ENCODE measurements around the gene CRYAB. TPM values are rescaled to one million over a fixed set of nuclear protein-coding genes. Genes with fewer than 3 reads are reported as not detected.

The CRYAB gene
- total RNA-seq, 4 donors from 2014 or later = 82.4 to 1,340 (median 304) TPM

- ATAC-seq (ENCODE audit: low FRiP score) (peak; percentile 95), DNase-seq (ENCODE audit: low spot score) (peak; percentile 88)
- TF ChIP-seq, protein P1, sequence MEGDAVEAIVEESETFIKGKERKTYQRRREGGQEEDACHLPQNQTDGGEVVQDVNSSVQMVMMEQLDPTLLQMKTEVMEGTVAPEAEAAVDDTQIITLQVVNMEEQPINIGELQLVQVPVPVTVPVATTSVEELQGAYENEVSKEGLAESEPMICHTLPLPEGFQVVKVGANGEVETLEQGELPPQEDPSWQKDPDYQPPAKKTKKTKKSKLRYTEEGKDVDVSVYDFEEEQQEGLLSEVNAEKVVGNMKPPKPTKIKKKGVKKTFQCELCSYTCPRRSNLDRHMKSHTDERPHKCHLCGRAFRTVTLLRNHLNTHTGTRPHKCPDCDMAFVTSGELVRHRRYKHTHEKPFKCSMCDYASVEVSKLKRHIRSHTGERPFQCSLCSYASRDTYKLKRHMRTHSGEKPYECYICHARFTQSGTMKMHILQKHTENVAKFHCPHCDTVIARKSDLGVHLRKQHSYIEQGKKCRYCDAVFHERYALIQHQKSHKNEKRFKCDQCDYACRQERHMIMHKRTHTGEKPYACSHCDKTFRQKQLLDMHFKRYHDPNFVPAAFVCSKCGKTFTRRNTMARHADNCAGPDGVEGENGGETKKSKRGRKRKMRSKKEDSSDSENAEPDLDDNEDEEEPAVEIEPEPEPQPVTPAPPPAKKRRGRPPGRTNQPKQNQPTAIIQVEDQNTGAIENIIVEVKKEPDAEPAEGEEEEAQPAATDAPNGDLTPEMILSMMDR (IDR thresholded peaks at IDR 0.05) = no peak
Measured at GRCh38 chr11:111870886-111871692, 40.5 kb downstream of the CRYAB start, which contains the start of gene ALG9. TSS of gene ALG9 (minus strand) at chr11:111871581. CDS start at chr11:111871482, 99 bp downstream.

DNA sequence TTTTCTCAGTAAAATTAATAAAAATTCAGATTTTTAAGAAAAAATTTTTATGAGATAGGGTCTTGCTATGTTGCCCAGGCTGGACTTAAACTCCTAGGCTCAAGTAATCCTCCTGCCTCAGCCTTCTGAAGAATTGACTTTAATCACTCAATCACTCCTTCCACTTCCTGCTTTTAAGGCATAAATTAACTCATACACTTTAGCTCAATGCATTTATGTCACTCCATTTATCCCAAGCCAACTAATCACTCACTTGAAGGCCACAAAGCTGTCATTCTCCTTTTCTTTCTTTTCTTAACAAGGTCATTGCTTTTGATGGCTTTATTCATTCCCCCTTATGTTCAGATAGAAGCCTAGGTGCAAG lies 41.1 kb downstream of the CRYAB start:
- ATAC-seq (ENCODE audit: low FRiP score) (no peak), DNase-seq (ENCODE audit: low spot score) (no peak)
- TF ChIP-seq, protein P1 (IDR thresholded peaks at IDR 0.05) = no peak

DNA sequence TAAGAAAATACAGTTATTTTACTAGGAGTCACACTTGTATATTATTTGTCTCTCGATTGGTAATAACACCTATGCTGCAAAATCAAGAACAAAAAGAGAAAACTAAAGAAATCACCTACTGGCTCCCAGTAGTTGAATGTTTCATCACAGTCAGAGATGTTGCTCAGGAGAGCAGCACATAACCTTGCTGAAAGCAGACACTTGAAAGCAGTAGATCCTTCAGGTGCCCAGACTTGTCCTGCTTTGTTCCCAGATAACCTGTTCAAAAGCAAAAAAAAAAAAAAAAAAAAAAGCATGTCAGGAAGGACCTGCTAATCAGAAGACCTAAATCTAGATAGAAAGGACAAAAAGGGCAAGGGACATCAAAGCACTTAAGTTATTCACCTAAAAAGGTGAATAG lies 41.5 kb downstream of the CRYAB start:
- DNase-seq (ENCODE audit: low spot score) (no peak), ATAC-seq (ENCODE audit: low FRiP score) (no peak)
- TF ChIP-seq, protein P1 (IDR thresholded peaks at IDR 0.05) = no peak

DNA sequence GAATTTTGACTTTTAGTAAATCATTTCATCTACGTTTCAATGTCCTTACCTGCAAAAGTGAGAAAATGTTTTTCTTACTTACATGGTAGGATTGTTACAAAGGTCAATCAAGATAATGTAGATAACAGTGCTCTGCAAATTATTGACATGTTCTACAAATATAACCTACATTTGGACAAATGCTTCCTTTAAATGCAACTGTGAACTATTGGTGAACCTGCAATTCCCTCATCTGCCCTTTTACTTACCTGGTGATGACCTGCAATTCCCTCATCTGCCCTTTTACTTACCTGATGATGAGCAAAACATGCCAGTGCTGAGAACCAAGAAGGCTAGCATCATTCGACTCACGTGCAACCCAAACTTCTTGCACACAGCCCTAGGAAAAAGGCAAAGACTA lies 51.3 kb downstream of the CRYAB start:
- ATAC-seq (ENCODE audit: low FRiP score) (no peak), DNase-seq (ENCODE audit: low spot score) (no peak)
- TF ChIP-seq, protein P1 (IDR thresholded peaks at IDR 0.05) = no peak

Small RNAs within 50 kb of the gene (small RNA-seq; reads per million reads assigned to genes)
- gene C11orf52 = not detected
- not detected for gene GNG5P3
- gene RNA5SP351 = not detected
- 0.39 reads per million for gene RPL37AP8

Other genes with a start within 250 kb of the CRYAB start
- gene PPP2R1B, start 145.4 kb downstream of the CRYAB start, total RNA-seq = 100 to 1,000 TPM in 2 of 4 donors, 10 to 100 TPM in 2; 30.9 to 139 (median 78.8) TPM
- 100 to 1,000 TPM in 1 of 4 donors, 10 to 100 TPM in 3; 21.0 to 168 (median 34.7) TPM for gene ALG9, start 40.2 kb downstream of the CRYAB start, total RNA-seq
- 1 to 10 TPM; 1.1 to 2.7 (median 1.6) TPM for gene FDXACB1, start 32.6 kb downstream of the CRYAB start, total RNA-seq
- gene CFAP68, start 32.2 kb downstream of the CRYAB start, total RNA-seq = 10 to 100 TPM; 12.2 to 40.0 (median 20.2) TPM
- gene HSPB2, start 964 bp upstream of the CRYAB start, total RNA-seq = 1 to 10 TPM in 2 of 4 donors, not detected in 2; 3.1 to 4.6 TPM
- 1 to 10 TPM in 3 of 4 donors, not detected in 1; 3.4 to 7.9 (median 7.5) TPM for gene C11orf52, start 7.1 kb upstream of the CRYAB start, total RNA-seq
- gene DIXDC1, start 25.6 kb upstream of the CRYAB start, total RNA-seq = 10 to 100 TPM; 36.4 to 79.3 (median 40.7) TPM
- 10 to 100 TPM; 20.5 to 61.6 (median 36.1) TPM for gene DLAT, start 113.6 kb upstream of the CRYAB start, total RNA-seq
- 1 to 10 TPM in 2 of 4 donors, under 1 TPM in 1, not detected in 1; 0.48 to 2.4 (median 1.8) TPM for gene PIH1D2, start 162.2 kb upstream of the CRYAB start, total RNA-seq
- gene NKAPD1, start 162.5 kb upstream of the CRYAB start, total RNA-seq = 10 to 100 TPM; 11.0 to 15.4 (median 11.1) TPM
- 10 to 100 TPM; 31.5 to 37.1 (median 33.9) TPM for gene TIMM8B, start 175.0 kb upstream of the CRYAB start, total RNA-seq
- 100 to 1,000 TPM in 2 of 4 donors, 10 to 100 TPM in 2; 85.0 to 145 (median 104) TPM for gene SDHD, start 175.1 kb upstream of the CRYAB start, total RNA-seq